BE2C (cell line): ENCODE data around the gene SPATA24.
"Not testable (repeated sequence)": the region's sequence is repeated elsewhere in the genome, so short reads cannot be mapped to it uniquely, and the experiment has no call there.

Source experiments
- DNase-seq: peaks from one replicate; pipeline ENCODE4 v3.0.0-alpha.2; 2020
- H3K27me3 ChIP-seq: fragments of 250-450 bp; sonication (Bioruptor Pico); 2 replicates; pipeline ENCODE4 v1.5.1; 2020; ENCODE audit warnings: mild to moderate bottlenecking
- H3K36me3 ChIP-seq: fragments of 250-450 bp; sonication (Bioruptor Pico); 2 replicates; pipeline ENCODE4 v1.5.1; 2020; ENCODE audit warnings: mild to moderate bottlenecking
- H3K4me1 ChIP-seq: fragments of 250-450 bp; sonication (Bioruptor Pico); 2 replicates; pipeline ENCODE4 v1.5.1; 2020
- H3K4me3 ChIP-seq: 2 replicates; pipeline ENCODE4 v1.5.1; 2011; ENCODE audit warnings: low read depth, low read length
- H3K9me3 ChIP-seq: fragments of 250-450 bp; sonication (Bioruptor Pico); 2 replicates; pipeline ENCODE4 v1.5.1; 2020
- TF ChIP-seq, protein P1 (sequence below): IDR thresholded peaks from 2 replicates; pipeline ENCODE4 v1.5.1; 2012; ENCODE audit warnings: mild to moderate bottlenecking, low read depth, low read length

Gene SPATA24

GRCh38 chr5:139363937-139364336 lies 40.0 kb downstream of the SPATA24 start:
- H3K9me3 ChIP-seq = no peaks in the 10 kb centered on the region
- H3K36me3 ChIP-seq = peaks cover 50% of the 10 kb centered on the region
- H3K4me1 ChIP-seq = no peaks in the 10 kb centered on the region
- H3K4me3 ChIP-seq = no peak overlapping the region
- no peak for DNase-seq
- TF ChIP-seq, protein P1, sequence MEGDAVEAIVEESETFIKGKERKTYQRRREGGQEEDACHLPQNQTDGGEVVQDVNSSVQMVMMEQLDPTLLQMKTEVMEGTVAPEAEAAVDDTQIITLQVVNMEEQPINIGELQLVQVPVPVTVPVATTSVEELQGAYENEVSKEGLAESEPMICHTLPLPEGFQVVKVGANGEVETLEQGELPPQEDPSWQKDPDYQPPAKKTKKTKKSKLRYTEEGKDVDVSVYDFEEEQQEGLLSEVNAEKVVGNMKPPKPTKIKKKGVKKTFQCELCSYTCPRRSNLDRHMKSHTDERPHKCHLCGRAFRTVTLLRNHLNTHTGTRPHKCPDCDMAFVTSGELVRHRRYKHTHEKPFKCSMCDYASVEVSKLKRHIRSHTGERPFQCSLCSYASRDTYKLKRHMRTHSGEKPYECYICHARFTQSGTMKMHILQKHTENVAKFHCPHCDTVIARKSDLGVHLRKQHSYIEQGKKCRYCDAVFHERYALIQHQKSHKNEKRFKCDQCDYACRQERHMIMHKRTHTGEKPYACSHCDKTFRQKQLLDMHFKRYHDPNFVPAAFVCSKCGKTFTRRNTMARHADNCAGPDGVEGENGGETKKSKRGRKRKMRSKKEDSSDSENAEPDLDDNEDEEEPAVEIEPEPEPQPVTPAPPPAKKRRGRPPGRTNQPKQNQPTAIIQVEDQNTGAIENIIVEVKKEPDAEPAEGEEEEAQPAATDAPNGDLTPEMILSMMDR = no peak
- no peaks in the 10 kb centered on the region for H3K27me3 ChIP-seq

GRCh38 chr5:139361835-139362429 lies 42.0 kb downstream of the SPATA24 start:
- Histone ChIP-seq H3K4me1 (no peaks in the 10 kb centered on the region), H3K4me3 (no peak overlapping the region), H3K36me3 (peaks cover 45% of the 10 kb centered on the region), H3K9me3 (no peaks in the 10 kb centered on the region), H3K27me3 (no peaks in the 10 kb centered on the region)
- no peak for DNase-seq
- TF ChIP-seq, protein P1 = no peak

DNA sequence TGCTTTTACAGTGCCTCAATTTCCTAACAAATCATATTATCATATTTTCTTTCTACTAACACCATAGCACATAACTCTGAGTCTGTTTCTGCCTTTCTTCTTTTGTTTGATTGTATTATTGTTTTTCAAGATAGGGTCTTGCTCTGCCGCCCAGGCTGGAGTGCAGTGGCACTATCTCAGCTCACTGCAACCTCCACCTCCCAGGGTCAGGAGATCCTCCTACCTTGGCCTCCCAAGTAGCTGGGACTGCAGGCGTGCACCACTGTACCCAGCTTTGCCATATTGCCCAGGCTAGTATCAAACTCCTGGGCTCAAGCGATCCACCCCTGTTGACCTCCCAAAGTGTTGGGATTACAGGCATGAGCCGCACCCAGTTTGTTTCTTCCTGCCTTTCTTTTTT lies 43.5 kb downstream of the SPATA24 start:
- Histone ChIP-seq H3K9me3 (no peaks in the 10 kb centered on the region), H3K4me1 (no peaks in the 10 kb centered on the region), H3K27me3 (no peaks in the 10 kb centered on the region), H3K36me3 (peaks cover 32% of the 10 kb centered on the region), H3K4me3 (no peak overlapping the region)
- DNase-seq = no peak
- TF ChIP-seq, protein P1 = no peak

DNA sequence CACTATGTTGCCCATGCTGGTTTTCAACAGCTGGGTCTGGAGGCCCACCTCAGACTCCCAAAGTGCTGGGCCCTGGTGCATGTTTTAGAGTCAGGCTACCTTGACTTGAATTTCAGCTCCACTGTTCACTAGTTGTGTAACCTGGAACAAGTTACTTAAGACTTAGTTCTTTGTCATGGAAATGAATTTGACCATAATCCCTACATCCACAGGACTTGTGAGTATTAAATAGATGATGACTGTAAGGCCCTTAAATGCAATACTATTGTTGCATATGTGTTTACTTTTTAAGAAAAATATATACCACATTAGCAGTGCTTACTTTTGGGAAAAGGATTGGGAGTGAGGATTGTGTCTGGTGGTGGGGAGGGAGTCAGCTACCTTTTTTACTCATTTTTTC lies 45.8 kb downstream of the SPATA24 start:
- no peak for DNase-seq
- Histone ChIP-seq H3K36me3 (peaks cover 19% of the 10 kb centered on the region), H3K27me3 (no peaks in the 10 kb centered on the region), H3K4me1 (no peaks in the 10 kb centered on the region), H3K9me3 (no peaks in the 10 kb centered on the region), H3K4me3 (no peak overlapping the region)
- TF ChIP-seq, protein P1 = no peak

GRCh38 chr5:139355900-139356299 lies 48.0 kb downstream of the SPATA24 start:
- not testable (repeated sequence) for H3K9me3 ChIP-seq, H3K4me1 ChIP-seq, DNase-seq, H3K4me3 ChIP-seq, H3K27me3 ChIP-seq
- H3K36me3 ChIP-seq = peaks cover 21% of the 10 kb centered on the region

DNA sequence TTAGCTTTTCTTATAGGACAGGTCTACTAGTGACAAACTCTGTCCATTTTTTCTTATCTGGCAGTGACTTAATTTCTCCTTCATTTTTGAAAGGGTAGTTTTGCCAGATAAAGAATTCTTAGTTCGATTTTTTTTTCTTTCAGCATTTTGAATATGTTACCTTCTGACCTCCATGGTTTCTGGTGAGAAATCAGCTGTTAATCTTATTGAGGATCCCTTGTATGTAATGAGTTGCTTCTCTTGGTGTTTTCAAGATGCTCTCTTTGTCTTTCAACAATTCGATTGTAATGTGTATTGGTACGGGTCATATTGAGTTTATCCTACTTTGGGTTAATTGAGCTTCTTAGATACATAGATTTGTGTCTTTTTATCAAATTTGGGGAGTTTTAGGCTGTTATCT lies 49.7 kb downstream of the SPATA24 start:
- no peak for DNase-seq
- Histone ChIP-seq H3K4me3 (no peak overlapping the region), H3K27me3 (no peaks in the 10 kb centered on the region), H3K9me3 (no peaks in the 10 kb centered on the region), H3K36me3 (peaks cover 18% of the 10 kb centered on the region), H3K4me1 (no peaks in the 10 kb centered on the region)
- TF ChIP-seq, protein P1 = no peak

- not testable (repeated sequence) for H3K27me3 ChIP-seq, H3K4me1 ChIP-seq, DNase-seq, H3K4me3 ChIP-seq, H3K9me3 ChIP-seq, H3K36me3 ChIP-seq
Measured at GRCh38 chr5:139347863-139348262, 56.0 kb downstream of the SPATA24 start.
